Neuronal stem cell (in vitro differentiated cells): ENCODE results near the gene ZNF816.
"Not testable (repeated sequence)": the region's sequence is repeated elsewhere in the genome, so short reads cannot be mapped to it uniquely, and the experiment has no call there.

ENCODE experiments used
- DNase-seq: peaks from one replicate; pipeline ENCODE4 v3.0.0-alpha.2; 2013; ENCODE audit warnings: low spot score
- H2AFZ ChIP-seq: one replicate; pipeline ENCODE4 v1.6.1; 2013; ENCODE audit warnings: mild to moderate bottlenecking, low read length, inconsistent platforms
- H2AK5ac ChIP-seq: 2 replicates; pipeline ENCODE4 v1.6.1; 2013; ENCODE audit warnings: low read depth, mild to moderate bottlenecking, inconsistent platforms, low read length, moderate library complexity, mixed read lengths
- H2BK120ac ChIP-seq: 2 replicates; pipeline ENCODE4 v1.6.1; 2013; ENCODE audit warnings: low read depth, mild to moderate bottlenecking, inconsistent platforms, low read length, moderate library complexity, mixed read lengths
- H2BK12ac ChIP-seq: one replicate; pipeline ENCODE4 v1.6.1; 2013; ENCODE audit warnings: low read length, inconsistent platforms
- H2BK15ac ChIP-seq: 2 replicates; pipeline ENCODE4 v1.6.1; 2013; ENCODE audit warnings: mild to moderate bottlenecking, low read length, inconsistent platforms, mixed read lengths
- H2BK5ac ChIP-seq: one replicate; pipeline ENCODE4 v1.6.1; 2013; ENCODE audit warnings: inconsistent platforms, mild to moderate bottlenecking, low read length, moderate library complexity
- H3K14ac ChIP-seq: one replicate; pipeline ENCODE4 v1.6.1; 2013; ENCODE audit warnings: low read length, inconsistent platforms
- H3K18ac ChIP-seq: 2 replicates; pipeline ENCODE4 v1.6.1; 2013; ENCODE audit warnings: low read length, inconsistent platforms
- H3K23ac ChIP-seq: 2 replicates; pipeline ENCODE4 v1.6.1; 2013; ENCODE audit warnings: low read depth, mild to moderate bottlenecking, mixed read lengths, low read length, inconsistent platforms; ENCODE audit not compliant: poor library complexity
- H3K27ac ChIP-seq: replicated peaks from 3 replicates; pipeline ENCODE4 v1.5.1; 2013; ENCODE audit warnings: low read length, inconsistent platforms
- H3K27me3 ChIP-seq, 3 experiments: 2 replicates each; pipeline ENCODE4 v1.6.1; 2013; ENCODE audit warnings: low read length in 3 of 3, mild to moderate bottlenecking in 2 of 3, inconsistent platforms in 1 of 3, low read depth in 1 of 3, mixed read lengths in 1 of 3, moderate library complexity in 1 of 3; ENCODE audit not compliant: control insufficient read depth in 3 of 3, insufficient read depth in 3 of 3
- H3K36me3 ChIP-seq, 2 donors: replicated peaks in 1 of 2; 2 replicates each; pipeline ENCODE4 v1.6.1; 2013; ENCODE audit warnings: low read length in 2 of 2; ENCODE audit not compliant: control insufficient read depth in 2 of 2, insufficient read depth in 2 of 2
- H3K4ac ChIP-seq: 2 replicates; pipeline ENCODE4 v1.6.1; 2013; ENCODE audit warnings: inconsistent platforms, mild to moderate bottlenecking, low read length, moderate library complexity
- H3K4me1 ChIP-seq, 2 donors: 1 replicate in 1 of 2; 2 replicates in 1 of 2; pipeline ENCODE4 v1.6.1; 2013; ENCODE audit warnings: low read length in 2 of 2, low read depth in 1 of 2; ENCODE audit not compliant: control insufficient read depth in 2 of 2, insufficient read depth in 1 of 2
- H3K4me2 ChIP-seq: one replicate; pipeline ENCODE4 v1.6.1; 2013; ENCODE audit warnings: mild to moderate bottlenecking, low read length, inconsistent platforms; ENCODE audit not compliant: insufficient read depth, poor library complexity, severe bottlenecking
- H3K4me3 ChIP-seq, 2 donors: 2 replicates each; pipeline ENCODE4 v1.5.1; 2013; ENCODE audit warnings: low read length in 2 of 2, mild to moderate bottlenecking in 2 of 2, inconsistent platforms in 1 of 2, moderate library complexity in 1 of 2
- H3K79me1 ChIP-seq: one replicate; pipeline ENCODE4 v1.6.1; 2013; ENCODE audit warnings: low read depth, mild to moderate bottlenecking, inconsistent platforms, low read length, moderate library complexity
- H3K9ac ChIP-seq: one replicate; pipeline ENCODE4 v1.6.1; 2013; ENCODE audit warnings: mild to moderate bottlenecking, low read depth, low read length, inconsistent platforms; ENCODE audit not compliant: poor library complexity
- H3K9me3 ChIP-seq, 2 donors: replicated peaks in 1 of 2; 2 replicates each; pipeline versions ENCODE3 to v1.6.1; 2013; ENCODE audit warnings: low read length in 2 of 2, mild to moderate bottlenecking in 2 of 2, inconsistent platforms in 1 of 2, low read depth in 1 of 2, mixed read lengths in 1 of 2, moderate library complexity in 1 of 2; ENCODE audit not compliant: control insufficient read depth in 2 of 2, insufficient read depth in 1 of 2
- H4K8ac ChIP-seq: one replicate; pipeline ENCODE4 v1.6.1; 2013; ENCODE audit warnings: low read depth, mild to moderate bottlenecking, inconsistent platforms, low read length, moderate library complexity
- H4K91ac ChIP-seq: one replicate; pipeline ENCODE4 v1.6.1; 2013; ENCODE audit warnings: low read length, low read depth, mild to moderate bottlenecking, inconsistent platforms; ENCODE audit not compliant: poor library complexity
- WGBS, 2 donors: extraction: QIAGEN DNeasy Blood & Tissue Kit; methylation state at CpG; one replicate each; pipeline ENCODE4 v1.1.7; 2013; ENCODE audit warnings: missing lambda C conversion rate in 2 of 2, mixed read lengths in 1 of 2; ENCODE audit not compliant: insufficient read length in 2 of 2, insufficient replicate concordance in 1 of 2; ENCODE audit errors: extremely low coverage in 2 of 2; 5-methylcytosine and 5-hydroxymethylcytosine counted together

ZNF816 gene

DNA sequence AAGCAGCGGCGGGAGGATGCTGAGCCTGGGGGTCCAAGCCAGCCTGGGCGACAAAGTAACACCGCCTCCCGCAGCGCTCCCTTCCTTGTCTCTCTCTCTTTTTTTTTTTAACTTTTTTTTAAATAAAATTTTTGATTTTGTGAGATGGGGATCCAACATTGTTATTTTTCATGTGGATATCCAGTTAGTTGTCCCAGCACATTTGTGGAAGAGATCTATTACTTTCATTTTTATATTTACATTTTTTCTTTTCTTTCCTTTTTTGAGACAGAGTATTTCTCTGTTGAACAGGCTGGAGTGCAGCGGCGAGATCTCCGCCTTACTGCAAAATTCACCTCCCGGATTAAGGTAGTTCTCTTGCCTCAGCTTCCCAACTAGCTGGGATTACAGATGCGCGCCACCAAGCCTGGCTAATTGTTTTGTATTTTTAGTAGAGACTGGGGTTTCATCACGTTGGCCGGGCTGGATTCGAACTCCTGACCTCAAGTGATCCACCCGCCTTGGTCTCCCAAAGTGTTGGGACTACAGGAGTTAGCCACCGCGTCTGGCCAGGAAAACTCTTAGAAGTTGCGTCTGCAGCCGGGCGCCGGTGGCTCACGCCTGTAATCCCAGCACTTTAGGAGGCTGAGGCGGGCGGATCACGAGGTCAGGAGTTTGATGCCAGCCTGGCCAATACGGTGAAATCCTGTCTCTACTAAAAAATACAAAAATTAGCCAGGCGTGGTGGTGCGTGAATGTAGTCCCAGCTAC lies 19.4 kb downstream of the ZNF816 start:
- H4K91ac ChIP-seq: no peak overlapping the region
- peaks cover 3% of the 10 kb centered on the region in 2 donors for H3K4me1 ChIP-seq
- H2BK120ac ChIP-seq: no peak overlapping the region
- no peak overlapping the region for H3K14ac ChIP-seq
- H3K9me3 ChIP-seq: peaks cover 9 to 23% of the 10 kb centered on the region in 2 donors
- H3K23ac ChIP-seq: peak overlapping the region; percentile 43
- no peak overlapping the region for H2BK12ac ChIP-seq
- peak overlapping the region; percentile 33 to 89 for H3K4me3 ChIP-seq
- H3K36me3 ChIP-seq: peaks cover 0 to 4% of the 10 kb centered on the region in 2 donors
- peak overlapping the region; percentile 93 for H2AFZ ChIP-seq
- H3K27me3 ChIP-seq: no peaks in the 10 kb centered on the region
- no peak overlapping the region for H2AK5ac ChIP-seq
- peak overlapping the region; percentile 94 for H3K18ac ChIP-seq
- H3K4me2 ChIP-seq: peak overlapping the region; percentile 60
- no peak overlapping the region for H2BK5ac ChIP-seq
- H4K8ac ChIP-seq: no peak overlapping the region
- no peak overlapping the region for H2BK15ac ChIP-seq
- H3K79me1 ChIP-seq: no peaks in the 10 kb centered on the region
- no peak for DNase-seq
- no CpG with 5 or more reads among the region's 29 CpGs for WGBS, 2 donors
- no peak overlapping the region for H3K9ac ChIP-seq
- H3K4ac ChIP-seq: no peak overlapping the region
- H3K27ac ChIP-seq: peak overlapping the region; percentile 78

DNA sequence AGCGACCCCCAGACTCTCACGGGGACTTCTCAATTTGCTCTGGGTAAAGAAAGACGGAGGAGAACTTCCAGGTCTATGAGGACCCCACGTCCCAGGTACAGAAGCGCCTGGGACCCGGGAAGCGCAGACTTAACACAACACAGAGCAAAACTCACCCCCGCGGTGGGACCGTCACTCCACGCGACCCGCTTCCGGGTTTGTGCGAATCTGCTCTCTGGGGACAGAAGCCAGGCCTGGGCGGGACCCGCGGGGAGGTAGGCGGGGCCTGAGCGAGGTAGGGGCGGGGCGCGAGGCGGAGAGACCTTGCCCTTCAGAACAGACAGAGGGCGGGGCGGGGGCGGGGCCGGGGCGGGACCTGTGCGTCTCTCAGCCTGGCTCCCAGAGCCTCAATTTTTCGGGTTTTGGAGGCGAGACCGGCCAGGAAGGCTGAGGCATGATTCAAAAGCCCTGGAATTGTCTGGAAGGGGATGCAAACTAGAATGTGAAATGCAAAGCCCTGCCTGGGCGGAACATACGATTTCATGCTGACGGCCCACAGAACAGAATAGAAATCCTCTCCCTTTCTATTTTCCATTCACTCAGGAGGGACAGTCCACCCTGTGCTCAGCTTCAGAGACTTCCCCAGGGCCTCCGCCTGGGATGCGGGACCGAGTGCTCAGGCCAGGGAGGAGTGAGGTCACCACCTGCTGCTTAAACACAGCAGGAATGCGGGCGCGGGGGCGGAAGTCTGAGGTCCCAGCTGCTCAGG lies 20.1 kb downstream of the ZNF816 start:
- Histone ChIP-seq H2BK5ac (no peak overlapping the region), H3K23ac (peak overlapping the region; percentile 43), H3K18ac (peak overlapping the region; percentile 94), H2AFZ (peak overlapping the region; percentile 93), H3K4me1 (peaks cover 3% of the 10 kb centered on the region in 2 donors), H3K79me1 (peaks cover 2% of the 10 kb centered on the region), H2BK120ac (no peak overlapping the region), H2AK5ac (no peak overlapping the region), H3K27ac (peak overlapping the region; percentile 78), H3K4me3 (peak overlapping the region; percentile 89 to 90), H3K9ac (peak overlapping the region; percentile 21), H2BK12ac (no peak overlapping the region), H2BK15ac (no peak overlapping the region), H4K91ac (no peak overlapping the region), H3K14ac (no peak overlapping the region), H3K4ac (no peak overlapping the region), H3K9me3 (peaks cover 5 to 19% of the 10 kb centered on the region in 2 donors), H3K4me2 (peak overlapping the region; percentile 60), H3K36me3 (peaks cover 0 to under 1% of the 10 kb centered on the region in 2 donors), H4K8ac (no peak overlapping the region), H3K27me3 (no peaks in the 10 kb centered on the region)
- DNase-seq: peak; percentile 79
- no CpG with 5 or more reads among the region's 43 CpGs for WGBS, 2 donors

DNA sequence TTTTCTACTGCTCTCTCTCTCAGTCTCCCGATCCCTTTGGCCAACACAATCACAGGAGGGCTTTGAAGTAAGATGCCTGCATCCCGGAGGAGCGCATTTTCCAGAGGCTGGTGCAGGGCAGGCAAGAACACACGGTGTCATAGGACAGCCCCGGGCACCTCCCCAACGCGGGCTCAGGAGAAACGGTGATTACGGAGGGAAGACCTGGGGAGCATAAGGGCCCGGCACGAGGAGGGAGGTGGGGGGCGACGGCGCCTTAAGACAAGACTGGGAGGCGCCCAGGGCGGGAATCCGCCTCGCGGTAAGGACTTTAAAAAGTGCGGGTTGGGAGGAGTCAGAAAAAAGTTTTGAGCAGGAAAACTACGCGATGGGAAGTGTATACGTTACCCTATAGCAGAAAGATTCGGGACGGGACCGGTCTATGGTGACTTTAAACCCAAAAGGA lies 20.7 kb downstream of the ZNF816 start:
- Histone ChIP-seq H3K27ac (peak overlapping the region; percentile 59), H3K4ac (no peak overlapping the region), H2BK120ac (no peak overlapping the region), H2BK12ac (no peak overlapping the region), H2AK5ac (no peak overlapping the region), H2BK5ac (no peak overlapping the region), H4K91ac (no peak overlapping the region), H2BK15ac (no peak overlapping the region), H3K4me2 (peak overlapping the region; percentile 54), H3K14ac (no peak overlapping the region), H4K8ac (no peak overlapping the region), H3K9ac (peak overlapping the region; percentile 60), H2AFZ (peak overlapping the region; percentile 93), H3K9me3 (peaks cover 5 to 20% of the 10 kb centered on the region in 2 donors), H3K79me1 (peaks cover 4% of the 10 kb centered on the region), H3K27me3 (no peaks in the 10 kb centered on the region), H3K4me1 (peaks cover 3% of the 10 kb centered on the region in 2 donors), H3K36me3 (peaks cover under 1 to 7% of the 10 kb centered on the region in 2 donors), H3K23ac (no peak overlapping the region), H3K18ac (peak overlapping the region; percentile 83), H3K4me3 (peak overlapping the region; percentile 89 to 90)
- DNase-seq: no peak
- WGBS, 2 donors: no CpG with 5 or more reads among the region's 26 CpGs

DNA sequence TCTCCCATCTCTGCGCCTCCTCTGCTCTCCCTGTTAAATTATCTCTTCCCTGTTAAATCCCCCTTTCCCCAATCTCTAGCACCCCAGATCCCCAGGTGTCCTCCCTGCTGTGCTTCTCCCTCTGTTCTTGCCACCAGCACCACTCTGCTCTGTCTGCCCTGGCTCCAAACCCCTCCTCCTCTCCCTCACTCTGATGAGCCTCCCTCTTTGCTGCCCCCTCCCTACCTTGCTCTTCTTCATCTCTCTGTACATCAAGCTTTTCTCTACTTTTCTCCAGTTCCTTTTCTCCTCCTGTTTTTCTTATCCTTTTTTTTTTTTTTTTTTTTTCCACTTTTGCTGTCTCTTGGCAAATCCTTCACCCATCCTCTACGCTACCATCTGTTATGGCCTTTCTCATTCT lies 21.2 kb downstream of the ZNF816 start:
- H2BK15ac ChIP-seq, H2AK5ac ChIP-seq, H4K91ac ChIP-seq, DNase-seq, H3K79me1 ChIP-seq, H3K27me3 ChIP-seq, H3K27ac ChIP-seq, H3K9ac ChIP-seq, H2BK12ac ChIP-seq, H2BK5ac ChIP-seq, H3K4ac ChIP-seq, H4K8ac ChIP-seq, H3K23ac ChIP-seq, H3K14ac ChIP-seq, H3K18ac ChIP-seq, H3K4me1 ChIP-seq, H2BK120ac ChIP-seq: not testable (repeated sequence)
- WGBS, 2 donors: no CpG with 5 or more reads among the region's 2 CpGs
- peaks cover 4 to 20% of the 10 kb centered on the region in 2 donors for H3K9me3 ChIP-seq
- H2AFZ ChIP-seq: peak overlapping the region; percentile 93
- H3K4me3 ChIP-seq: peak overlapping the region; percentile 89 to 90
- H3K36me3 ChIP-seq: peaks cover 2 to 11% of the 10 kb centered on the region in 2 donors
- peak overlapping the region; percentile 33 for H3K4me2 ChIP-seq
